GM19035 (cell line): ENCODE data around the gene CCAR1.
"Not testable (repeated sequence)": the region's sequence is repeated elsewhere in the genome, so short reads cannot be mapped to it uniquely, and the experiment has no call there.

Experiments
- ATAC-seq: cut with Tn5 transposase; IDR thresholded peaks from one replicate; pipeline ENCODE4 v1.9.1; 2021; ENCODE audit not compliant: unreplicated experiment

CCAR1 gene

DNA sequence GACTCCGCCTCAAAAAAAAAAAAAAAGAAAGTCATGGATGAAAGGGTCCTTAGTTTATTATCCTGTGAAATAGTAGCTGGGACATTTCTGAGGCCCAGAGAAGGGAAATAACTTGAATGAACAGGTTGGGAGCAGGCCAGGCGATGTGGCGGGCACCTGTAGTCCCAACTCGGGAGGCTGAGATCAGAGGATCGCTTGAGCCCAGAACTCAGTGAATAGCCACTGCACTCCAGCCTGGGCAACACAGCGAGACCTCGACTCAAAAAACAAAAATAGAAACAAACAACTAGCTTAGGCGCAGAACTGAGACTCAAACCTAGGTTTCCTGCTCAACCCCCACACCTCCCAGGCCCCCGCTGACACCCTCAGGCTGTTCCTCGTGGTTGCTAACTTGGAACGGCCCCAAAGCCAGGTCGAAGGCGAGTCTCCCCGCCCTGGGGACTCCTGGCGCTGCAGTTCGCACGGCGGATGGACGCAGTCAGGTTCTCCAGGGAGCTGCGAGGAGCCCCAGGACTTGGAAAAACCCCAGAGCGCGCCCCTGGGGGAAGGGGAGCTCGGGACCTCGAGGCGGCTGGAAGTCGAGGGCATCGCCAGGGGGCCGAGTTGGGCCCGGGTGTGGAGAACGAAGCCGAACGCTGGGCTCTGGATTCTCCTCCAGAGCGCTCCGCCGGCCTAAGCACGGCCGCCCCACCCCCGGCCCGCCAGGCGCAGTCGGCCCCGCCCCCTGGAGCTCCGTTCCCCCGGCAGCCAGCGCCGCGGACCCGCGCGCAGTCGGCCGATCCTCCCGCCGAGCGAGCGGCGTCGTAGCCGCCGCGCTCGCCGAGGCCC, 105.9 kb downstream of the CCAR1 start, which contains the start of gene STOX1:
STOX1 (plus strand) TSS at position 768 of the 828 bp plus-strand sequence. CDS start 93 bp downstream, outside the sequence.
- peak; percentile 64 for ATAC-seq

- ATAC-seq: peak; percentile 38
Measured at GRCh38 chr10:68827592-68827959, 106.5 kb downstream of the CCAR1 start.

DNA sequence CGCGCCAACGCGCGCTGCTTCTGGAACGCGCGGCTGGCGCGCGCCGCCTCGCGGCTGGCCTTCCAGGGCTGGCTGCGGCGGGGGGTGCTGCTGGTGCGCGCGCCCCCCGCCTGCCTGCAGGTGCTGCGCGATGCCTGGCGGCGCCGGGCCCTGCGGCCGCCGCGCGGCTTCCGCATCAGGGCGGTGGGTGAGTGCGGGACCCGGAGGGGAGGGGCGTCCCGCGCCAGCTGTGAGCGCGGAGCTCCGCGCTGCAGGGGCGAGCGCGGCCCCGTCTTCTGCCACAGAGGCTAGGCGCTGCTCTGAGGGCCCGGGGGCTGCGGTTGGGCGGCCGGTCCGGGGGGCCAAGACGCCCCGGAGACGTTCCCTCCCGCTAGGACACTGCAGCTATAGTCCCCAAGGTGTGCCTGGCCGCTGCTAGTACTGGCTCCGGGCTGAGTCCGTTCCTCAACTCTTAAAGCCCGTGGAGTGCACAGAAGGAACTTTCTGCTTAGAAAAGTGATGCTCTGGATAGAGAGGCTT, 107.1 kb downstream of the CCAR1 start:
- peak; percentile 43 for ATAC-seq

DNA sequence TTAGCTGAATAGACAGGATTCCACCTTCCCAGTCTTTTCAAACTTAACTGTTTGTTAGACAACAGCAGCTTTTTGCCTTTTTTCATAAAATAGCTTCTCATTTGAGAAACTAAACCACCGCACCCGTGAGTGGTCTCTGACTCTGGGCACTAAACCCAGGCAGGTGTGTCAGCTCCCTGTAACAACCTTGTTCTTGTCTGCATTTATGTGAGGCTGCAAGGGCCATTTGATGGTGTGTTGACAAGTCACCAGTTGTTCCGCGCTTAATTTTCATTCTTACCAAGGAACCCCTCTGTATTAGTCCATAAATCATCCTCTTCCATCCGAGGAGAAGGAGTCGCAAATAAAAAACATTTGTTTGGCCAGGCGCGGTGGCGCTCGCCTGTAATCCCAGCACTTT, 107.8 kb downstream of the CCAR1 start:
- ATAC-seq: no peak

GRCh38 chr10:68829521-68829920, 108.5 kb downstream of the CCAR1 start:
- ATAC-seq: no peak

- ATAC-seq: no peak
Measured at GRCh38 chr10:68829952-68830351, 108.9 kb downstream of the CCAR1 start.

GRCh38 chr10:68831961-68832455, 111.0 kb downstream of the CCAR1 start:
- no peak for ATAC-seq

DNA sequence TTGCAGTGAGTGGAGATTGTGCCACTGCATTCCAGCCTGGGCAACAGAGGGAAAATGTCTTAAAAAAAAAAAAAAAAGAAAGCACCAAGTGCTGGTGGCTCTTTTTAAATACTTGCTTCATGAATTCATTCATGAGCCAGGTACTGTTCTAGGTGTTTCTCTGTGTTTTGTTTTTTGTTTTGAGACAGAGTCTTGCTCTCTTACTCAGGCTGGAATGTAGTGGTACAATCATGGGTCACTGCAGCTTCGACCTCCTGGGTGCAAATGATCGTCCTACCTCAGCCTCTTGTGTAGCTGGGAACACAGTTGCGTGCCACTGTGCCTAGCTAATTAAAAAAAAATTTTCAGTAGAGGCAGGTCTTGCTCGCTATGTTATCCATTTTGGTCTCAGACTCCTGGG, 111.6 kb downstream of the CCAR1 start:
- no peak for ATAC-seq

GRCh38 chr10:68837626-68838322, 116.7 kb downstream of the CCAR1 start:
- no peak for ATAC-seq

DNA sequence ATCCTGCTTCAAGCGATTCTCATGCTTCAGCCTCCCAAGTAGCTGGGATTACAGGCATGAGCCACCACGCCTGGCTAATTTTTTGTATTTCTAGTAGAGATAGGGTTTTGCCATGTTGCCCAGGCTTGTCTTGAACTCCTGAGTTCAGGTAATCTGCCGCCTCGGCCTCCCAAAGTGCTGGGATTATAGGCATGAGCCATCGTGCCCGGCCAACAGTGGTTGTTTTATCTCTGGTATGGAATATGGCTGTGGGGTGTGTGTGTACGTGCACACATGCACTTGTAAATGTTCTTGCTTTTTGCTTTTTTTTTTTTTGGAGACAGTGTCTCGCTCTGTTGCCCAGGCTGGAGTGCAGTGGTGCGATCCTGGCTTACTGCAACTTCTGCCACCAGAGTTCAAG, 119.6 kb downstream of the CCAR1 start:
- not testable (repeated sequence) for ATAC-seq
